ENCODE results near the gene LIMD2. TPM values are rescaled to one million over a fixed set of nuclear protein-coding genes. Genes with fewer than 3 reads are reported as not detected.

The LIMD2 gene
- total RNA-seq, 1 experiment from 2014 or later, result 8.0 TPM

DNA sequence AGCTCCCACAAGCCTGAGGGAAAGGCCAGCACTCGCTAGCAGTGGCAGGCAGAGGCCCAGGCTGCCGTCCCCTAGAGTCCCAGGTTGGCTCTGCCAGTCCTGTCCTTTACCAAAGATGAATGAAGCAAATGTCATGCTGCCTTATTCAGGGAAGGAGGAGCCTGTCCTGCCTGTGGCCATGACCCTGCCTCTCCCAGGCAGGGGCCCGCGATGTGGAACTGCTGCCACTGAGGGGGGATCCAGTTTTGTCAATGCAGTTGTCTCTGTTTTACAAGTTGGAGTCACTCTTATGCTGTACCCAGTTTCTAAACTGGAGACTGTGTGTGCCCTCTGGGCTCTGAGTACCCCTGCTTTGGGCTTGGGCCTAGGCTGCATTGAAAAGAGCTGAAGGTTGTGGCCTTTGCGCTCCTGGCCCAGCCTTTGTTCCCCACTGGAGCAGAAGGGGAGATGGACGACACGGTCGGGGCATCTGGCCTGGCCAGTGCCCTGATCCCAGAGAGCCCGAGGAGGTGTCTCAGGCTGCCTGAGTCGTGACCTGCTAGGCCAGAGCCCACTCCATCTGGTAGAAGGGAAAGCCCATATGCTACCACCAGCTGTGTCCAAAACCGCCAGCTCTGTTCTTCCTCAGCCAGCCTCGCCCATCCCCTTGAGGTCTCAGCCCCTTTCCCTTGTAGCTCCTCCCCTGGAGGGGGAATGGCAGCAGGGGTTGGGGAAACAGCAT is 5.5 kb downstream of the LIMD2 start:
- TF ChIP-seq, protein P1, sequence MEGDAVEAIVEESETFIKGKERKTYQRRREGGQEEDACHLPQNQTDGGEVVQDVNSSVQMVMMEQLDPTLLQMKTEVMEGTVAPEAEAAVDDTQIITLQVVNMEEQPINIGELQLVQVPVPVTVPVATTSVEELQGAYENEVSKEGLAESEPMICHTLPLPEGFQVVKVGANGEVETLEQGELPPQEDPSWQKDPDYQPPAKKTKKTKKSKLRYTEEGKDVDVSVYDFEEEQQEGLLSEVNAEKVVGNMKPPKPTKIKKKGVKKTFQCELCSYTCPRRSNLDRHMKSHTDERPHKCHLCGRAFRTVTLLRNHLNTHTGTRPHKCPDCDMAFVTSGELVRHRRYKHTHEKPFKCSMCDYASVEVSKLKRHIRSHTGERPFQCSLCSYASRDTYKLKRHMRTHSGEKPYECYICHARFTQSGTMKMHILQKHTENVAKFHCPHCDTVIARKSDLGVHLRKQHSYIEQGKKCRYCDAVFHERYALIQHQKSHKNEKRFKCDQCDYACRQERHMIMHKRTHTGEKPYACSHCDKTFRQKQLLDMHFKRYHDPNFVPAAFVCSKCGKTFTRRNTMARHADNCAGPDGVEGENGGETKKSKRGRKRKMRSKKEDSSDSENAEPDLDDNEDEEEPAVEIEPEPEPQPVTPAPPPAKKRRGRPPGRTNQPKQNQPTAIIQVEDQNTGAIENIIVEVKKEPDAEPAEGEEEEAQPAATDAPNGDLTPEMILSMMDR (IDR thresholded peaks at IDR 0.05; ENCODE audit: unreplicated experiment), result no peak
- Mint-ChIP-seq H3K27me3 (ENCODE audit: unreplicated experiment) (no peaks in the 10 kb centered on the region), H3K27ac (ENCODE audit: unreplicated experiment) (no peak overlapping the region), H3K4me1 (ENCODE audit: low read depth, unreplicated experiment) (no peaks in the 10 kb centered on the region), H3K36me3 (ENCODE audit: insufficient read depth, unreplicated experiment) (peaks cover 10% of the 10 kb centered on the region), H3K9me3 (ENCODE audit: low read depth, unreplicated experiment) (no peaks in the 10 kb centered on the region), H3K4me3 (ENCODE audit: low read depth, unreplicated experiment) (no peak overlapping the region)
- no peak for DNase-seq
- intact Hi-C loops (cut with micrococcal nuclease; ENCODE audit: unreplicated experiment), result no loop called here
- CTCF ChIA-PET, result no interaction called here
- BruUV-seq (replicated peaks), result no TSS peak

DNA sequence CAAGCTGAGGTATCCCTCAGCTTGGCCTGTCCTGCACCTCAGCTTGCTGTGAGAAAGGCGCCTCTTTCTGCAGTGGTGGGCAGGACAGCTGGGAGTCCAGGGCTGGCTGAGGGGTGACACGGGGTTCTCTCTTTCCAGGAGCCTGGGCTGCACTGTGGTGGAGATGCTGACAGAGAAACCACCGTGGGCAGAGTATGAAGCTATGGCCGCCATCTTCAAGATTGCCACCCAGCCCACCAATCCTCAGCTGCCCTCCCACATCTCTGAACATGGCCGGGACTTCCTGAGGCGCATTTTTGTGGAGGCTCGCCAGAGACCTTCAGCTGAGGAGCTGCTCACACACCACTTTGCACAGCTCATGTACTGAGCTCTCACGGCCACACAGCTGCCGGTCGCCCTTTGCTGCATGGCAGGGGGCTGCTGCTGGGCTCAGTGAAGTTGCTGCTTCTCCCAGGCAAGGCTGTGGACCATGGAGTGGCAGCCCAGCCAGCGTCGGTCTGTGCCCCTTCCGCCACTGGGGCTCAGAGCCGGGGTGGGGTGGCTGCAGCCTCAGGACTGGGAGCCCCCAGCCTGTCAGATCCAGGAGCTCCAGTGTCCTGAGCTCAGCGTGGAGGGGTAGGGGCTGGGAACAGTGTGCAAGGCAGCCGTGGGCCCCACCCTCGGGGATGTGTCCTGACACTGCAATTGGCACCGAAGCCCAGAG is 6.4 kb downstream of the LIMD2 start:
- no TSS peak for BruUV-seq (replicated peaks)
- DNase-seq, result no peak
- no peak overlapping the region for H3K27ac Mint-ChIP-seq (ENCODE audit: unreplicated experiment)
- CTCF ChIA-PET, result no interaction called here
- no peaks in the 10 kb centered on the region for H3K27me3 Mint-ChIP-seq (ENCODE audit: unreplicated experiment)
- TF ChIP-seq, protein P1 (IDR thresholded peaks at IDR 0.05; ENCODE audit: unreplicated experiment), result no peak
- no peaks in the 10 kb centered on the region for H3K9me3 Mint-ChIP-seq (ENCODE audit: low read depth, unreplicated experiment)
- H3K4me1 Mint-ChIP-seq (ENCODE audit: low read depth, unreplicated experiment), result no peaks in the 10 kb centered on the region
- H3K4me3 Mint-ChIP-seq (ENCODE audit: low read depth, unreplicated experiment), result no peak overlapping the region
- intact Hi-C loops (cut with micrococcal nuclease; ENCODE audit: unreplicated experiment), result no loop called here
- H3K36me3 Mint-ChIP-seq (ENCODE audit: insufficient read depth, unreplicated experiment), result peaks cover 5% of the 10 kb centered on the region

DNA sequence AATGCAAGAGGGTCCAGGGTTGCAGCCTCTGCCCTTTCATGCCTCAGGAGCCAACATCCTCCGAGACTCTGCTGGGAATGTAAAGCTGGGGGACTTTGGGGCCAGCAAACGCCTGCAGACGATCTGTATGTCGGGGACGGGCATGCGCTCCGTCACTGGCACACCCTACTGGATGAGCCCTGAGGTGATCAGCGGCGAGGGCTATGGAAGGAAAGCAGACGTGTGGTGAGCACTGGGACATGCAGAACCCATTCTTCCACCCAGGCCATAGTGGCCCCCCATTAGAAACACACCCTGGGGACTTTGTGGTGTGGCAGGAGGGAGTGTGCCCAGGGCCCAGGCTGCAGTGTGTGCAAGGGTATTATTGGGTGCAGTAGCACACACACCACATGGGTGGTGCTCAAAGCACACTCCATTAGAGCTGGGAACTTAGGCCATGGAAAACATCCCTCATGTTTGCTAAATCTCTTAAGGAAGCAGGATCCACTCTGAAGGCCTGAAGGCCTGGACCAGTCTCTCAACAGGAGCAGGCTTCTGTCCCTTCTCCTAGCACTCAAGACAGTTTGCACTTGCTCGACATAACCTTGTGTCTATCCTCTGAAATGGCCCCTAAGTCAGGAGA is 7.6 kb downstream of the LIMD2 start:
- no peaks in the 10 kb centered on the region for H3K27me3 Mint-ChIP-seq (ENCODE audit: unreplicated experiment)
- H3K27ac Mint-ChIP-seq (ENCODE audit: unreplicated experiment), result no peak overlapping the region
- no peak overlapping the region for H3K4me3 Mint-ChIP-seq (ENCODE audit: low read depth, unreplicated experiment)
- intact Hi-C loops (cut with micrococcal nuclease; ENCODE audit: unreplicated experiment), result no loop called here
- peaks cover 5% of the 10 kb centered on the region for H3K36me3 Mint-ChIP-seq (ENCODE audit: insufficient read depth, unreplicated experiment)
- DNase-seq, result no peak
- no peaks in the 10 kb centered on the region for H3K4me1 Mint-ChIP-seq (ENCODE audit: low read depth, unreplicated experiment)
- no peaks in the 10 kb centered on the region for H3K9me3 Mint-ChIP-seq (ENCODE audit: low read depth, unreplicated experiment)
- BruUV-seq (replicated peaks), result no TSS peak
- TF ChIP-seq, protein P1 (IDR thresholded peaks at IDR 0.05; ENCODE audit: unreplicated experiment), result no peak
- CTCF ChIA-PET, result interaction anchor here (0.6 kb wide), 1 partner anchor 37 kb away, joined by 3 read pairs; no protein-coding TSS in a partner anchor

DNA sequence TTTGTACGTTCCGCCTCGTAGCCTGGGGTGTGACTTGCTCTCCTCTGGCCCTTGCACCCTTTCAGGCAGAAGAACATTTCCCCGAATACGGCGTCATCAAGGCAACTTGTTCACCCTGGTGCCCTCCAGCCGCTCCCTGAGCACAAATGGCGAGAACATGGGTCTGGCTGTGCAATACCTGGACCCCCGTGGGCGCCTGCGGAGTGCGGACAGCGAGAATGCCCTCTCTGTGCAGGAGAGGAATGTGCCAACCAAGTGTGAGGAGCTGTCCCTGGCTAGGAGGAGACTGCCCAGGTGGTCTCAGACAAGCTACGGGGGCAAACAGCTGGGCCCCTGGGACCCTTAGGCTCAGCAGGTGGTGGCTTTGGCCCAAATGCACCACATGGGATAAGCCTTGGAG is 10.4 kb downstream of the LIMD2 start:
- Mint-ChIP-seq H3K27ac (ENCODE audit: unreplicated experiment) (no peak overlapping the region), H3K9me3 (ENCODE audit: low read depth, unreplicated experiment) (no peaks in the 10 kb centered on the region), H3K4me3 (ENCODE audit: low read depth, unreplicated experiment) (no peak overlapping the region), H3K4me1 (ENCODE audit: low read depth, unreplicated experiment) (no peaks in the 10 kb centered on the region), H3K36me3 (ENCODE audit: insufficient read depth, unreplicated experiment) (no peaks in the 10 kb centered on the region), H3K27me3 (ENCODE audit: unreplicated experiment) (no peaks in the 10 kb centered on the region)
- CTCF ChIA-PET, result no interaction called here
- no peak for DNase-seq
- no TSS peak for BruUV-seq (replicated peaks)
- TF ChIP-seq, protein P1 (IDR thresholded peaks at IDR 0.05; ENCODE audit: unreplicated experiment), result no peak
- intact Hi-C loops (cut with micrococcal nuclease; ENCODE audit: unreplicated experiment), result no loop called here

Measured in Calu3 (cell line).